Type B pancreatic cell (in vitro differentiated cells): ENCODE measurements around the gene CDH15. TPM values are rescaled to one million over a fixed set of nuclear protein-coding genes. Genes with fewer than 3 reads are reported as not detected.
A peak's percentile ranks its signal among the peaks of the same experiment; 100 is the strongest.
"Not testable (repeated sequence)": the region's sequence is repeated elsewhere in the genome, so short reads cannot be mapped to it uniquely, and the experiment has no call there.

Experiments used
- DNase-seq: peaks from one replicate; pipeline ENCODE4 v3.0.0; 2021; ENCODE audit warnings: mixed read lengths; ENCODE audit not compliant: unreplicated experiment; ENCODE audit errors: extremely low spot score
- H3K27ac Mint-ChIP-seq: 2 replicates; pipeline ENCODE4 v1.8.0; 2021; ENCODE audit warnings: mild to moderate bottlenecking, mixed read lengths
- H3K27me3 Mint-ChIP-seq: 2 replicates; pipeline ENCODE4 v1.8.0; 2021; ENCODE audit warnings: mixed read lengths
- H3K36me3 Mint-ChIP-seq: 2 replicates; pipeline ENCODE4 v1.8.0; 2021; ENCODE audit warnings: mixed read lengths
- H3K4me1 Mint-ChIP-seq: one replicate; pipeline ENCODE4 v1.8.0; 2021; ENCODE audit warnings: mixed read lengths; ENCODE audit not compliant: unreplicated experiment
- H3K4me3 Mint-ChIP-seq: 2 replicates; pipeline ENCODE4 v1.8.0; 2021; ENCODE audit warnings: mild to moderate bottlenecking, mixed read lengths
- H3K9me3 Mint-ChIP-seq: 2 replicates; pipeline ENCODE4 v1.8.0; 2021; ENCODE audit warnings: mixed read lengths
- total RNA-seq: library from RNA; stranded (reverse); gene quantifications from 2 replicates; pipeline ENCODE4 v1.2.1, GENCODE V29; 2021; ENCODE audit warnings: low replicate concordance
- TF ChIP-seq, protein P1 (sequence below): fragments of 200-600 bp; sonication (generic); conservative IDR thresholded peaks from 2 replicates; pipeline ENCODE4 v1.5.0; 2021; ENCODE audit warnings: antibody characterized with exemption, mild to moderate bottlenecking

CDH15 gene
- total RNA-seq, 1 donor from 2014 or later: 5.0 TPM

DNA sequence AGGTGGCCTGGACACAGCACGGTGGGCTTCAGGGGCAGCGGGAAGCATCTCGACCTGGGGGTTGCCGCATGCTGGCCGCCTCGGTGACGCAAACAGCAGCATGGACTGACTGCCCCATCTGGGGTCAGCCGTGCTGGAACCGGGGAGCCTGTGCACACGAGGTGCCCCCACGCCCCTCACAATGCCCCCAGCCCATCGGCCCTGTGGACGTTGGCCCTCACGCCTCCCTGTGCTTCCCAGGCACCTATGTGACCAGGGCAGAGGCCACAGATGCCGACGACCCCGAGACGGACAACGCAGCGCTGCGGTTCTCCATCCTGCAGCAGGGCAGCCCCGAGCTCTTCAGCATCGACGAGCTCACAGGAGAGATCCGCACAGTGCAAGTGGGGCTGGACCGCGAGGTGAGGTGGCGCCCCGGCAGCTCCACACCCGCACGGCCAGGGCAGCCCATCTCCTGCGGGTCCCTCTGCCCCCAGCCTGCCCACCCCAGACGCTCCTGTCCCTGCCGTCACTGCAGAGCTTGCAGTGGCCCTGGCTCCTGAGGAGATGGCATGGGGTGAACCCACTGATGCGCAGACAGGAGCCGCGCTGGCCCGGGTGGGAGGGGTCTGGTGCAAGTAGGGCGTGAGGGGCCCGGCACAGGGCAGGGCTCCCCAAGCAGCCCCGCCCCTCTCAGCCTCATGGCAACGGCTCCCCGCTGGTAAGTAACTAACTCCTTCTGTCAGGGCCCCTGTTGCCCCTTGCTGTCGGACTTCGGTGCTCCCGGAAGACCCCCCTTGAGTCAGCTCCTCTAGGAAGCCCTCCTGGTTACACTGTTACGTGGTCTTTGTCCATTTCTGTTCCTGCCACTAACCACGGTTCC is 13.6 kb downstream of the CDH15 start:
- no peak for DNase-seq

DNA sequence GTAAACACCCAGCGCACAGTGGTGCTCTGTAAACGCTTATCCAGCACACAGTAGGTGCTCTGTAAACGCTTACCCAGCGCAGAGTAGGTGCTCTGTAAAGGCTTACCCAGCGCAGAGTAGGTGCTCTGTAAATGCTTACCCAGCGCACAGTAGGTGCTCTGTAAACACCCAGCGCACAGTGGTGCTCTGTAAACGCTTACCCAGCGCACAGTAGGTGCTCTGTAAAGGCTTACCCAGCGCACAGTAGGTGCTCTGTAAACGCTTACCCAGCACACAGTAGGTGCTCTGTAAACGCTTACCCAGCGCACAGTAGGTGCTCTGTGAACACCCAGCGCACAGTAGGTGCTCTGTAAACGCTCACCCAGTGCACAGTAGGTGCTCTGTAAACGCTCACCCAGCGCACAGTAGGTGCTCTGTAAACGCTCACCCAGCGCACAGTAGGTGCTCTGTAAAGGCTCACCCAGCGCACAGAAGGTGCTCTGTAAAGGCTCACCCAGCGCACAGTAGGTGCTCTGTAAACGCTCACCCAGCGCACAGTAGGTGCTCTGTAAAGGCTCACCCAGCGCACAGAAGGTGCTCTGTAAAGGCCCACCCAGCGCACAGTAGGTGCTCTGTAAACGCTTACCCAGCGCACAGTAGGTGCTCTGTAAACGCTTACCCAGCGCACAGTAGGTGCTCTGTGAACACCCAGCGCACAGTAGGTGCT is 14.5 kb downstream of the CDH15 start:
- not testable (repeated sequence) for H3K9me3 Mint-ChIP-seq, H3K27ac Mint-ChIP-seq, H3K4me1 Mint-ChIP-seq, H3K36me3 Mint-ChIP-seq, DNase-seq, H3K4me3 Mint-ChIP-seq
- H3K27me3 Mint-ChIP-seq: peaks cover 21% of the 10 kb centered on the region

More for the DNA sequence above, 13.6 kb downstream of the CDH15 start:
- Mint-ChIP-seq H3K9me3 (no peaks in the 10 kb centered on the region), H3K27ac (no peak overlapping the region), H3K36me3 (no peaks in the 10 kb centered on the region), H3K4me3 (no peak overlapping the region), H3K4me1 (no peaks in the 10 kb centered on the region), H3K27me3 (peaks cover 17% of the 10 kb centered on the region)
- TF ChIP-seq, protein P1, sequence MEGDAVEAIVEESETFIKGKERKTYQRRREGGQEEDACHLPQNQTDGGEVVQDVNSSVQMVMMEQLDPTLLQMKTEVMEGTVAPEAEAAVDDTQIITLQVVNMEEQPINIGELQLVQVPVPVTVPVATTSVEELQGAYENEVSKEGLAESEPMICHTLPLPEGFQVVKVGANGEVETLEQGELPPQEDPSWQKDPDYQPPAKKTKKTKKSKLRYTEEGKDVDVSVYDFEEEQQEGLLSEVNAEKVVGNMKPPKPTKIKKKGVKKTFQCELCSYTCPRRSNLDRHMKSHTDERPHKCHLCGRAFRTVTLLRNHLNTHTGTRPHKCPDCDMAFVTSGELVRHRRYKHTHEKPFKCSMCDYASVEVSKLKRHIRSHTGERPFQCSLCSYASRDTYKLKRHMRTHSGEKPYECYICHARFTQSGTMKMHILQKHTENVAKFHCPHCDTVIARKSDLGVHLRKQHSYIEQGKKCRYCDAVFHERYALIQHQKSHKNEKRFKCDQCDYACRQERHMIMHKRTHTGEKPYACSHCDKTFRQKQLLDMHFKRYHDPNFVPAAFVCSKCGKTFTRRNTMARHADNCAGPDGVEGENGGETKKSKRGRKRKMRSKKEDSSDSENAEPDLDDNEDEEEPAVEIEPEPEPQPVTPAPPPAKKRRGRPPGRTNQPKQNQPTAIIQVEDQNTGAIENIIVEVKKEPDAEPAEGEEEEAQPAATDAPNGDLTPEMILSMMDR: no peak

DNA sequence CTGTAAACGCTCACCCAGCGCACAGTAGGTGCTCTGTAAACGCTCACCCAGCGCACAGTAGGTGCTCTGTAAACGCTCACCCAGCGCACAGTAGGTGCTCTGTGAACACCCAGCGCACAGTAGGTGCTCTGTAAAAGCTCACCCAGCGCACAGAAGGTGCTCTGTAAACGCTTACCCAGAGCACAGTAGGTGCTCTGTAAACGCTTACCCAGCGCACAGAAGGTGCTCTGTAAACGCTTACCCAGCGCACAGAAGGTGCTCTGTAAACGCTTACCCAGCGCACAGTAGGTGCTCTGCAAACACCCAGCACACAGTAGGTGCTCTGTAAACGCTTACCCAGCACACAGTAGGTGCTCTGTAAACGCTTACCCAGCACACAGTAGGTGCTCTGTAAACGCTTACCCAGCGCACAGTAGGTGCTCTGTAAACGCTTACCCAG is 15.1 kb downstream of the CDH15 start:
- H3K4me1 Mint-ChIP-seq, H3K4me3 Mint-ChIP-seq, DNase-seq, H3K36me3 Mint-ChIP-seq, H3K27ac Mint-ChIP-seq, H3K9me3 Mint-ChIP-seq: not testable (repeated sequence)
- peaks cover 23% of the 10 kb centered on the region for H3K27me3 Mint-ChIP-seq

DNA sequence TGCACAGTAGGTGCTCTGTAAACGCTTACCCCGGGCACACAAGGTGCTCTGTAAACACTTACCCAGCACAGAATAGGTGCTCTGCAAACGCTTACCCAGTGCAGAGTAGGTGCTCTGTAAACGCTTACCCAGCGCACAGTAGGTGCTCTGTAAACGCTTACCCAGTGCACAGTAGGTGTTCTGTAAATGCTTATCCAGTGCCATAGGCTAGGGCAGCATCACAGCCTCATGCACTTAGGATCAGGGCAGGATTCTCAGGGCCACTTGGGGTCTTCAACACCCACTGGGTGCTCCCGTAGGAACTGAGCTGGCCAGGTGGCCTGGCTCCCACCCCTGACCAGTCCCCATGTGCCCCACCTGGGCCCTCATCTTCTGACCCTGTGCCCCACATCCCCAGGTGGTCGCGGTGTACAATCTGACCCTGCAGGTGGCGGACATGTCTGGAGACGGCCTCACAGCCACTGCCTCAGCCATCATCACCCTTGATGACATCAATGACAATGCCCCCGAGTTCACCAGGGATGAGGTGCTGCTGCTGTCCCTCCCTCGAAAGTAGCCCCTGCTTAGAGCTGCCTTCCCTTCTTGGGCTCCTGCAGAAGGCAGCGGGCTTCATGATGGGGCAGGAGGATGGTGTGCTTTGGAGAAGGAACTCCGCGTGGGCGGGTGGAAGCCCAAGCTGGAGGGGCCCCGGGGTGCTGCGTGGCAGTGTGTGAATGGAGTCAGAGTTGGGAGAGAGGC is 15.7 kb downstream of the CDH15 start:
- Mint-ChIP-seq H3K27ac (peak overlapping the region; percentile 58), H3K9me3 (no peaks in the 10 kb centered on the region), H3K27me3 (peaks cover 23% of the 10 kb centered on the region), H3K4me3 (peak overlapping the region; percentile 34), H3K36me3 (no peaks in the 10 kb centered on the region), H3K4me1 (no peaks in the 10 kb centered on the region)
- TF ChIP-seq, protein P1: no peak
- DNase-seq: no peak

DNA sequence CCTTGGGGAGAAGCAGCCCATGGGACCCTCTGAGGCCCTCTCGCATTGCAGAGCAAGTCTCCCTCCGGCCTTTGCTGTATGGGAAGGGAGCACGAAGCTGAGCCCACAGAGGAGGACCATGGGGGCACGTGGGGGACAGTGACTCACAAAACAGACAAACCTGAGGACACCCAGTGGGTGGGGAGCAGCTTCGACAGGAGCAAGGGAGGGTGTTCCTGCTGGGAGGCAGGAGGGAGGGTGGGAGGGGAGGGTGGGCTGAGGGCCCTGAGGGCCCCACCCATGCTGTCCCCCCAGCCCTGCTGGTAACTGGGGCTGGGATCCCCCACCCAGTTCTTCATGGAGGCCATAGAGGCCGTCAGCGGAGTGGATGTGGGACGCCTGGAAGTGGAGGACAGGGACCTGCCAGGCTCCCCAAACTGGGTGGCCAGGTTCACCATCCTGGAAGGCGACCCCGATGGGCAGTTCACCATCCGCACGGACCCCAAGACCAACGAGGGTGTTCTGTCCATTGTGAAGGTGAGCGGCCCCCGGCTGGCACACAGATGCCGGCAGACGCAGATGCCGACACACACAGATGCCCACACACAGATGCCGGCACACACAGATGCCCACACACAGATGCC is 16.3 kb downstream of the CDH15 start:
- H3K4me3 Mint-ChIP-seq: peak overlapping the region; percentile 34
- H3K27me3 Mint-ChIP-seq: peaks cover 23% of the 10 kb centered on the region
- DNase-seq: no peak
- no peaks in the 10 kb centered on the region for H3K36me3 Mint-ChIP-seq
- TF ChIP-seq, protein P1: no peak
- no peaks in the 10 kb centered on the region for H3K9me3 Mint-ChIP-seq
- H3K27ac Mint-ChIP-seq: peak overlapping the region; percentile 58
- H3K4me1 Mint-ChIP-seq: no peaks in the 10 kb centered on the region

DNA sequence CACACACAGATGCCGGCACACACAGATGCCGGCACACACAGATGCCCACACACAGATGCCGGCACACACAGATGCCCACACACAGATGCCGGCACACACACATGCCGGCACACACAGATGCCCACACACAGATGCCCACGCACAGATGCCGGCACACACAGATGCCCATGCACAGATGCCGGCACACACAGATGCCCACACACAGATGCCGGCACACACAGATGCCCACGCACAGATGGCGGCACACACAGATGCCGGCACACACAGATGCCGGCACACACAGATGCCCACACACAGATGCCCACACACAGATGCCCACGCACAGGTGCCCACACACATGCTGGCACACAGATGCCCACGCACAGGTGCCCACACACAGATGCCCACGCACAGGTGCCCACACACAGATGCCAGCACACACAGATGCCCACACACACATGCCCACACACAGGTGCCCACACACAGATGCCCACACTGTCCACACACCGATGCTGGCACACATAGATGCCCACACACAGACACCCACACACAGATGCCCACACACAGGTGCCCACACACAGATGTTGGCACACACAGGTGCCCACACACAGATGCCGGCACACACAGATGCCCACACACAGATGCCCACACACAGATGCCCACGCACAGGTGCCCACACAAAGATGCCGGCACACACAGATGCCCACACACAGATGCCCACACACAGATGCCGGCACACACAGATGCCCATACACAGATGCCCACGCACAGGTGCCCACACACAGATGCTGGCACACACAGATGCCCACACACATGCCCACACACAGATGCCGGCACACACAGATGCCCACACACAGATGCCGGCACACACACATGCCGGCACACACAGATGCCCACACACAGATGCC is 17.2 kb downstream of the CDH15 start:
- H3K4me1 Mint-ChIP-seq, DNase-seq, H3K4me3 Mint-ChIP-seq, H3K9me3 Mint-ChIP-seq, H3K36me3 Mint-ChIP-seq: not testable (repeated sequence)
- peak overlapping the region; percentile 50 for H3K27ac Mint-ChIP-seq
- H3K27me3 Mint-ChIP-seq: peaks cover 20% of the 10 kb centered on the region
